Raji (cell line): Measurements from ENCODE around the gene OLFML2A.

ENCODE experiments used
- POLR2A ChIP-seq: IDR thresholded peaks from 2 replicates; pipeline ENCODE4 v1.6.1; 2011; ENCODE audit warnings: low read depth, low read length, control low read depth; ENCODE audit not compliant: insufficient read depth

The OLFML2A gene

GRCh38 chr9:124771021-124771866 is 5.7 kb upstream of the OLFML2A start, which contains the start of gene NR6A1:
TSS of gene NR6A1 (minus strand) at chr9:124771311.
- peak; percentile 67 for TF ChIP-seq POLR2A

- TF ChIP-seq POLR2A = no peak
Observed at GRCh38 chr9:124771867-124772679, 4.9 kb upstream of the OLFML2A start.

- TF ChIP-seq POLR2A = no peak
Observed at GRCh38 chr9:124773473-124774128, 3.3 kb upstream of the OLFML2A start.

- TF ChIP-seq POLR2A = no peak
Observed at GRCh38 chr9:124774129-124774978, 2.6 kb upstream of the OLFML2A start.

GRCh38 chr9:124776618-124776953 is 347 bp upstream of the OLFML2A start:
- no peak for TF ChIP-seq POLR2A

GRCh38 chr9:124778575-124779367 is 1.8 kb downstream of the OLFML2A start:
- TF ChIP-seq POLR2A = no peak

- TF ChIP-seq POLR2A = no peak
Observed at GRCh38 chr9:124779368-124780059, 2.6 kb downstream of the OLFML2A start.

GRCh38 chr9:124780060-124780756 is 3.3 kb downstream of the OLFML2A start:
- no peak for TF ChIP-seq POLR2A

- no peak for TF ChIP-seq POLR2A
Observed at GRCh38 chr9:124780757-124781151, 3.8 kb downstream of the OLFML2A start.

GRCh38 chr9:124781967-124782660 is 5.2 kb downstream of the OLFML2A start:
- no peak for TF ChIP-seq POLR2A

- no peak for TF ChIP-seq POLR2A
Observed at GRCh38 chr9:124782661-124783574, 6.0 kb downstream of the OLFML2A start.

GRCh38 chr9:124783830-124784229 is 6.9 kb downstream of the OLFML2A start:
- TF ChIP-seq POLR2A = no peak
